GM12801 (cell line): ENCODE data around the gene ATXN3.

Source experiments
- CTCF ChIP-seq: IDR thresholded peaks from one replicate; pipeline ENCODE4 v1.5.1; 2011; ENCODE audit warnings: control low read depth; ENCODE audit not compliant: insufficient read length; ENCODE audit errors: extremely low read depth

ATXN3 gene

DNA sequence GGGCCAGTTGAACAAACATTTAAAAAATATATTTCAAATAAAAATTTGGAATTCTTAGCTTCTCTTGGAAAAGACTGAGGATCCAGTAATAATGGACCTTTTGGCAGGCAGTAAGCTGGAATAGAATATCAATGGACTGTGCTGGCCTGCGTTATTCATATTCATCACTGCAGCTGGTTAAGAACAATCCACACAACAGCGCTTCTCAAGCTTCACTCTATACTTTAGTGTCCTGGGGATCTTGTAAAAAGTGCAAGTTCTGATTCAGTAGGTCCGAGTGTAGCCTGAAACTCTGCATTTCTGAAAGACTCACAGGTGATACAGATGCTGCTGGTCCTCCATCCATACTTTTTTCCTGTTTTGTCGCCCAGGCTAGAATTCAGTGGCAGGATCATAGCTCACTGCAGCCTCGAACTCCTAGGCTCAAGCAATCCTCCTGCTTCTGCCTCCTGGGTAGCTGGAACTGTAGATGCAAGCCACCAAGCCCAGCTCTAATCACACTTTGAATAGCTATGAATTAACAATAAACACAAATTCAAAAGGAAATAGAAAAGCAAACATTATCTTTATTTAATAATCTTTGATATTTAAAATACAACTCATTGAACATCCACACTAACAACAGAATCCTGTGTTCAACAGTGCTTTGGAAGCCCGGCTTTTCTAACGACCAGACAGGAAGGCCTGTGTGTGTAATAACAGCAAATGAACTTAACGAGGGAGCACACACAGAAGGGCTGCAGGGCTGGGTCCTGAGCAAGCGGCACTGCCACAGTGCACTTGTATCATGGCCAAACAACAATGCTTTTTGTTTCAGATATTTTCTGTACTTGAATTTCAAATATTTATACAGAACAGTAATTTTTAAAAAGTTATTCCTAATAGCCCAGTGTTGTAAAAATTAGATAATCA is 48.1 kb downstream of the ATXN3 start:
- TF ChIP-seq CTCF, result no peak

DNA sequence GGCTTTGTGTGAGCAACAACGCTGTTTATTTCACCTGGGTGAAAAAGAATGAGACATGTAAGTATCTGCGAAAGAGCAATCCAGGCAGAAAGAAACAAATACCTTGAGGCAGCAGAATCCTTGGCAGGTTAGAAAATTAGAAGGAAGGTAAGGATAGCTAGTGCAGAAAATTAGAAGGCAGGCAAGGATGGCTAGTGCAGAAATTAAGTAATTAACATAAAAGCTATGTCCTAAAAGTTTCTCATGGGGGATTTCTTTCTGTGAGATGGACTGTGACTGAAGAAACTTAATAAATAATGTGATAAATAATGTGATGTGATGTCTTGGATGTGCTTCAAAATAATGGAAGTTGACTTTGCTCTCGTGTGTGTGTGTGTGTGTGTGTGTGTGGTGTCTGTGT is 56.6 kb downstream of the ATXN3 start:
- no peak for TF ChIP-seq CTCF

DNA sequence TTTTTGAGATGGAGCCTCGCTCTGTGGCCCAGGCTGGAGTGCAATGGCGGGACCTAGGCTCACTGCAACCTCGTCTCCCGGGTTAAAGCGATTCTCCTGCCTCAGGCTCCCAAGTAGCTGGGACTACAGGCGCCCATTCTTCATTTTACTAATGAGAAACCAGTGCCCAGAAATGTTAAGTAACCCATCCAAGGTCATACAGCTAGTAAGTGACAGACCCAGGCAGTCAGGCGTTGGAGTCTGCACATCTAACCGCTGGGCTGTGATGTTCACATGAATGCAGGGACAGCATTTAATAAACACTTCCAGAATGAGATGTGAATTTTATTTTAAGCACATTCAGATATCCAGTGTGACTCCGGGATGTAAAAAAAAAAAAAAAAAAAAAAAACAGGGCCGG is 65.2 kb downstream of the ATXN3 start:
- TF ChIP-seq CTCF, result no peak

- TF ChIP-seq CTCF, result no peak
Measured at GRCh38 chr14:92040431-92041051, 65.8 kb downstream of the ATXN3 start.

- no peak for TF ChIP-seq CTCF
Measured at GRCh38 chr14:92039719-92040430, 66.5 kb downstream of the ATXN3 start, which contains the start of gene TRIP11. Gene TRIP11 (minus strand): TSS chr14:92040059. CDS start chr14:92039685, 374 bp downstream.

DNA sequence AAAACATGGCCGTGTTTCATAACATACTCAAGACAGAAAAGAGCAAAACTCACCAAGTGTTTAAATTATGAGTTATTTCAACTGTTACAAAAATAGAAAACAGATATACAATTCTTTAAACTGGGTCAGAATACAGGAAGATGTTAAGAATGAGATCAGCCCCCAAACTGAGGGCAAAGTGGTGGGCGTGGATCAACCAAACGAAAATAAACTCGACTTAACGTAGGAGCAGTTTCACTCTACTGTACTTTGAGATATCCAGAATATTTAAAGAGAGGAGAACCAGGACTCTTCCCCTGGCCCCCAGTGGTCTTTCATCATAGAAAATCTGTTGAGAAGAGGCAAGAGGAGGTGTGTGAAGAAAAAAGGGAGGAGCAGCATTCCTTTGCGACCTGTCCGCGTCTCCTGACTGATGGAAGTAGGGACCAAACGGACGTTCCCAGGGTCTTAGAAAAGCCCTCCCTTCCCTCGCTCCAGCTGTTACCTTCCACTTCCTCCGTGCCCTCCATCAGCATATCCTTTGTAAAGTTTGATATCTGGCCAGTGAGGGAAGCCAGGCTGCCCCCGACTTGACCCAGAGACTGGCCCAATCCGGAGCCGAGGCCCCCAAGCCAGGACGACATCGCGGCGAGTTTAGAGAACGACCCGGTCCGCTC is 67.2 kb downstream of the ATXN3 start:
- TF ChIP-seq CTCF, result no peak

GRCh38 chr14:92037989-92038388 is 68.4 kb downstream of the ATXN3 start:
- TF ChIP-seq CTCF, result no peak
